HG02623 (cell line): ENCODE measurements around the gene RAD23B.

ENCODE experiments used
- ATAC-seq: cut with Tn5 transposase; IDR thresholded peaks from one replicate; pipeline ENCODE4 v1.9.1; 2021; ENCODE audit warnings: moderate library complexity; ENCODE audit not compliant: unreplicated experiment

RAD23B gene

DNA sequence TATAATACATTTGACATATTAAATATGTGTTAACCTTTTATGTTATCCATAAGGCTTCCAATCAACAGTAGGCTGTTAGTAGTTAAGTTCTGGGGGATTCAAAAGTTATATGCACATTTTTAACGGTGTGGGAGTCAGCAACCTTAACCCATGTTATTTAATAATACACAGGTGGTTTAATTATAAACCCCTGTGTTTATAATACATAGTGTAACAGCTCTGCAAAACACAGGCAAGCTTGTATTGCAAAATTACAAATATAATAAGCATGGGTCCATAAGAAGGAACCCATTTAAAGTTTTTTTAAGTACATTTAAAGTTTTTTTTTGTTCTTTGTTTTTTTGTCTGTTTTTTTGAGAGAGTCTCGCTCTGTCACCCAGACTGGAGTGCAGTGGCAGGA is 14.5 kb upstream of the RAD23B start:
- ATAC-seq = no peak

DNA sequence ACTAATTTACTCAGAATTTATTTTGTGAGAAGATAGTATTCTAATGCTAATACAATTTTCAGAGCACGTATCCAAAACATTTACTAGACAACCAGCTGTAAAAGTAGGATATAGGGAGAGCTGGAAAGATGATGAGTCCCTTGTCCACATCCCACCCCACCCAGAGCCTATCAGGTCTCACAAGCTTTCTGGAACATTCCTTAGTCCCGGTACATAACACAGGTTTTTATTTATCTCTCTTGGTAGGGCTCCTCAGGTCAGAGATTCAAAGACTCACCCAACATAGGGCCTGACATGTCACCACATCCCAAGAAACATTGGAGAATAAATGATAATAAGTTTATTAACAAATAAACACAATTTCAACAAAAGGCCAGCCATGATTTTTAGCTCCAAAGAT is 13.8 kb upstream of the RAD23B start:
- ATAC-seq = no peak

GRCh38 chr9:107269681-107270080 is 13.4 kb upstream of the RAD23B start:
- no peak for ATAC-seq

- no peak for ATAC-seq
These were observed 13.0 kb upstream of the RAD23B start for GRCh38 chr9:107270082-107270481.

- ATAC-seq = no peak
These were observed 12.5 kb upstream of the RAD23B start for GRCh38 chr9:107270580-107270979.

DNA sequence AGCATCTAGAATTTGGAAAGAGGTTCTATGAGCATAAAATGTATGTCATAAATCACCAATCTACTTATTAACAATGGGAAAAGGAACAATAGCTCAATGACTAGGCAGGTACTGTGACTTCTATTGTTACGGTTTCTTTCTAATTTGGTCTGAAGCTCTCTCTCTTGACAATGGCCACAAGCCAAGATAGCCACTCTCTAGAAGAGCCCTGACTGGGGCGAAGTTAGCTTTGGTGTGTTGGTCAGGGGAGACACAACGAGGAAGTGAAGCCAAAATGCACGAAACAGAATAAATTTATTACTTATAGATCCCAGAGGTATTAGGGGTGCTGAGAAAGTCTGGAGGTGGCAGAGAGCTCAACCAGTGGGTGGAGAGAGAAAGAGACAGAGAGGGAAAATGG is 9.4 kb upstream of the RAD23B start:
- ATAC-seq = no peak

DNA sequence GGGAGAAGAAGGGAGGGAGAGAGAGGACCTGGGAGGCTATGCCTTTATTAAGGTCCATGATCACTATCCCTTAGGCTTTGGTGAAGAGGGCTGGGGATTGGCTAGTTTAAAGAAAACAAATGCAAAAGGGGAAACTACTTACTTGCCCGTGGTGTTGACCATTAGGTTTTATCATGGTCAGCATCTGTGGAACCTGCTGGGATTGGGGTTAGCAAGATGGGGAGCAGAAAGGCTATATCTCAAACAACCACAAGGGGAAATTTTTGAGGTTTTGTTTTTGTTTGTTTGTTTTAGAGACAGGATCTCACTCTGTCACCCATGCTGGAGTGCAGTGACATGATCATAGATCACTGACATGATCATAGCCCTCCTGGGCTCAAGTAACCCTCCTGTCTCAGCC is 9.0 kb upstream of the RAD23B start:
- ATAC-seq = no peak

- no peak for ATAC-seq
These were observed 8.1 kb upstream of the RAD23B start for GRCh38 chr9:107274953-107275422.

GRCh38 chr9:107275530-107275929 is 7.5 kb upstream of the RAD23B start:
- no peak for ATAC-seq

DNA sequence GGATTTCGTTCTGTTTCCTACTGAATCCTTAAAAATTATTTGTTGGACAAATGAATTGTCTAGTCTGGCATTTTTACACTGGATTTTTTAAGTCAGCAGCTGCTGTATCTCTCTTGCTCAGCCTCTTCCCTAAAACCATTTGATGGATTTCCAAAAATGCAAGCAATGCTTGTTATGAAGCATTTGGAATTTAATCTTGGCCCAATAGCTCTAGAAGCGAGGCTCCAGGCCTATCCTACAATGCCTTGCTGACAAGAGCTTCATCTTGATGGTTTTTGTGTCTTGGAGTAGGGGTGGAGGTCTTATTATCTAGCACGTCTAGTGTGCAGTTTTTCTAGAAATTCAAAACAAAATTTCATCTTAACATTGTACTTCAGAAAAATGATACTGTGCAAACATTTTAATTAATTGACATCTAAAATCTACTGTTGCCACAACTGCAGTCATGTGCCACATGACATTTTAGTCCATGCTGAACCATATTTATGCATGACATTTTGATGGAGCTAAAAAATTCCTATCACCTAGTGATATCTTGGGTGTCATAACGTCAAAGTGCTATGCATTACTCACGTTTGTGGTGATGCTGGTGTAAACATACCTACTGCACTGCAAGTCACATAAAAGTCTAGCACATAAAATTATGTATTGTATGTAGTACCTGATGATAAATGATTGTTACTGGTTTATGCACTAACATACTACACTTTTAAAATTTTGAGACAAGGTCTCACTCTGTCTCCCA is 5.9 kb upstream of the RAD23B start:
- ATAC-seq = no peak

DNA sequence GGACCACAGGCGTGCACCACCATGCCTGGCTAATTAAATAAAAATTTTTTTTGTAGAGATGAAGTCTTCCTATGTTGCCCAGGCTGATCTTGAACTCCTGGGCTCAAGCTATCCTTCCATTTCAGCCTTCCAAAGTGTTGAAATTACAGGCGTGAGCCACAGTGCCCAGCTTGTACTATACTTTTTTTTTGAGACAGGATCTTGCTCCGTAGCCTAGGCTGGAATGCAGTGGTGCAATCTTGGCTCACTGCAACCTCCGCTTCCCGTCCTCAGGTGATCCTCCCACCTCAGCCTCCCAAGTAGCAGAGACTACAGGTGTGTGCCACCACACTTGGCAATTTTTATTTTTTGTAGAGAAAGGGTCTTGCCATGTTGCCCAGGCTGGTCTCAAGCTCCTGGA is 5.3 kb upstream of the RAD23B start:
- no peak for ATAC-seq

GRCh38 chr9:107279086-107279485 is 4.0 kb upstream of the RAD23B start:
- no peak for ATAC-seq

- ATAC-seq = no peak
These were observed 2.5 kb upstream of the RAD23B start for GRCh38 chr9:107280543-107280942.

DNA sequence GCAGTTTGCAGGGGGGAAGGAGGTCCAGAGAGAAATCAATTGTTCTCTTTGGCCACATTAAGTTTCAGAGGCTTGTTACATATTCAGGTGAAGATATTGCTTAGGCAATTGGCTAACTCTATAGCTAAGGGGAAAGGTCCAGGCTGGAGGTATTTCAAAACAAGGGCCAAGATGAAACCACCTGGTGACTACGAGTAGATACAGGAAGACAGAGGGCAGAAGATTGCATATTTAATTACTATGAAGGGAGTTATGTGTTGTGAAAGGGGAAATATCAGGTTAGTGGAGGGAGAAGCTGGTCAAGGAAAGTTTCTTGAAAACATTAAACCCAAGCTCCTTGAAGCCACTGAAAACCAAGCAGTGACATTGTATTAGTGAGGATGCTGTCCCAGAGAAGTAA is 1.9 kb upstream of the RAD23B start:
- no peak for ATAC-seq

DNA sequence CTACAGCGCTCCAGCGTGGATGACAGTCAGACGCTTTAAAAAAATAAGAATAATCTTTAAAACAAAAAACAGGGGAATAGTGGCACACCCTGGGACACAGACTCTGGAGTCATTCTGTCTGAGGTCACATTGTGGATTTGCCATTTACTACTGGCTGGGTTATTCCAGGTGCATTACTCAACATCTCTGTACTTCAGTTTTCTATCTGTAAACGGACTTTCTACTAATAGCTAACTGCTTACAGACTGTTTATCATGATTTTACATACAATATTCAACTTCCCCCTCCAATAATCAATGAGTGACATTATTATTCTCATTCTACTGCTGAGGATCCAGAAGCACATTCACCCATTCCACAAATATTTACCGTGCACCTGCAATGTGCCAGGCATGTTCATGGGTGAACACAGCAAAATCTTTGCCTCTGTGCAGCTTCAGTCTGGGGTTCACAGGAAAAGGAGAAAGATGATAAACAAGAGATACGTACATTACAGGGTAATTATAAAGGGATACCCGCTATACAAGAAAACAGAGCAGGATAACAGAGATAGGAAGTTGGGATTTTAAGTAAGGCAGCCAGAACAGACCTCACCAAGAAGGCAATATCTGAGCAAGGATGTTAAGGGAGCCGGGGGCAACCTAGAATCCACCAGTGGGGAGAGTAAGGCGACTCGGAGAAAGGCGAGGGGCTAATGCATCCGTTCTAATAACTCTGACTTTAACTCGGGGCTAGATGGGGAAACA is 984 bp upstream of the RAD23B start:
- peak; percentile 0 for ATAC-seq

GRCh38 chr9:107283623-107284616 is 841 bp downstream of the RAD23B start:
- ATAC-seq = peak; percentile 39

DNA sequence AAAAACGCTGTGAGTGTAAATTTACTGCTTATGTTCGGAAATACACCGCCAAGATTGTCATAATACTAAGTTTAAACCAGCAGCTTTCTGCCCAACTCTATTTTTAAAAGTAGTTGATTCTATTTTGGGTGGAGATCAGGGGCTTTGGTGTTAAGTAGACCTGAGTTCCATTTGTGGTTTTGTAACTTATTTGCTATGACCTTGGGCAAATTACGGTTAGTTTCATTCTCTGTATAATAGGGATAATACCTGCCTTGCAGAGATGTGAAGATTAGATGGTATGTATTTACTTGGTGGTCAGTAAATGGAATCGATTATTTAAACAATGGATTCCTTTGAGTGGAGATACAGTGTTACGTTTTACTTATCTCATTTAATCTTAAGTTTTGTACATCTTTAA is 1.6 kb downstream of the RAD23B start:
- ATAC-seq = no peak

DNA sequence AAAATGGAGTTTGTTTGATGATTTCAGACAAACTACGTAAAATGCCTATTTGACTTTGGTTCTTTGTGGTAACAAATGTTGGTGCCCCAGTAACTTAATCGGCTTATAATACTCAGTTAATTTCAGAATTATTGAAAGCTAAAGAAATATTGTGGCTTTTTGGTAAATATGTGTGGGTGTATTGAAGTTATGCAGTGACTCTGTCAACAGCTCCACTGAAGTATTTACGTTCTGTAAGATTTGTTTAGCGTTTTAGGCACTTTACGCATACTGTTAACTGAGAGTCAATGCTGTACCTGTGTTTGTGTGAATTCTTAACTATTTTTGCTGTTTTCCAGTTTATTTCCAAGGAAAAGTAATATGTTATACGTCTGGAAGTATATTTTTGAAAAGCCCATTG is 2.2 kb downstream of the RAD23B start:
- no peak for ATAC-seq

DNA sequence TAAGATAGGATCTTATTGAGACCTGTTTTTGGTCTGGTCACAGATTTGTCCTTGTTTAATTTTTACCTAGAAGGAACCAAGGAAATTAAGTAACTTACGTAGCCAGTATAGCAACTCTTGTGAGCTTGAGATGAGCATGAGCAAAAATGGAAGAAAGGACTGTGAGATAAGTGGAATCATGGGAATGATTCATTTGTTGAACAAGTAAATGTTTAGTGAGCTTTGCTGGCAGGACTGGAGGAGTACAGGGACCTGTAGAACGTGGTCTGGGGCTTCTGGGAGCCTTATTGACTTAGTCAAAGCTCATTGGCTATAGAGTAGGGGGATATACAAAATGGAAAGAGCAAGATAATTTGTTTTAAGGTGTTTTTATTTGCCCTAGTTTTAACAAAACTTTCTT is 3.0 kb downstream of the RAD23B start:
- no peak for ATAC-seq

GRCh38 chr9:107288701-107289100 is 5.6 kb downstream of the RAD23B start:
- ATAC-seq = no peak

DNA sequence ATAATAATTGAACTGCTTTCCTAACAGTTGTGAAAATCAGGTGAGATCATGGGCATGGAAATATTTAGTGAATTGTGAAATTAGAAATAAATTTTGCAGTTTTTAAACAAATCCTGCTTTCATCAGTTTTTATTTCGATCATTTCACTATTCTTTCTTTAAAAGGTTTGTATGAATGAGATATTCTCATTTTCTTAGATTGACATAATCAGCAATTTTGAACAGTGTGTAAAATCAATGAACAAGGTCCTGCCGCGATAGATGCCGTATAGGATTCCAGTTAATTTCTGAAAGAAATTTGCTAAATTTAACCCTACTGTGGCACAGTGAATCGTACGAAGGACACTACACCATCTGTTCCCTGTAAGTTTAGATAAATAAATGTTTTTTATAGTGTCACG is 7.5 kb downstream of the RAD23B start:
- ATAC-seq = no peak
